K562 (cell line): ENCODE results near the gene TNIP1. TPM values are rescaled to one million over a fixed set of nuclear protein-coding genes. Genes with fewer than 3 reads are reported as not detected.

ENCODE experiments used
- EGR1 ChIP-seq: fragments of 450-650 bp; conservative IDR thresholded peaks from 2 replicates; pipeline ENCODE4 v1.6.1; 2017; ENCODE audit warnings: mild to moderate bottlenecking
- ELF4 ChIP-seq: fragments of 450-650 bp; formaldehyde crosslinking; IDR thresholded peaks from 2 replicates; pipeline ENCODE4 v1.4.0; 2022; ENCODE audit warnings: missing genetic modification characterization
- HDAC8 ChIP-seq: fragments of 450-650 bp; IDR thresholded peaks from 2 replicates; pipeline ENCODE4 v1.6.1; 2016; ENCODE audit warnings: mild to moderate bottlenecking, missing genetic modification characterization, moderate library complexity, missing compliant biosample characterization
- HMG20A ChIP-seq: fragments of 450-650 bp; formaldehyde crosslinking; conservative IDR thresholded peaks from 2 replicates; pipeline ENCODE4 v1.4.0; 2020; ENCODE audit warnings: mild to moderate bottlenecking, mixed read lengths
- JUND ChIP-seq, 2 experiments: IDR thresholded peaks; 2 replicates in 1 of 2; 3 replicates in 1 of 2; pipeline ENCODE4 v1.6.1; 2011; ENCODE audit warnings: borderline replicate concordance in 2 of 2, low read depth in 2 of 2, low read length in 2 of 2, improper control_type of control experiment in 1 of 2, missing biosample characterization in 1 of 2, missing genetic modification characterization in 1 of 2, missing genetic modification reagents in 1 of 2
- LCOR ChIP-seq: sonication (generic); formaldehyde crosslinking; IDR thresholded peaks from 2 replicates; pipeline ENCODE4 v1.8.0; 2022; ENCODE audit warnings: mild to moderate bottlenecking, missing genetic modification reagents
- MTA1 ChIP-seq: fragments of 450-650 bp; IDR thresholded peaks from 2 replicates; pipeline ENCODE4 v1.6.1; 2017; ENCODE audit warnings: borderline replicate concordance
- PRMT5 ChIP-seq: sonication (generic); formaldehyde crosslinking; IDR thresholded peaks from 2 replicates; pipeline ENCODE4 v1.5.0; 2020; ENCODE audit warnings: missing genetic modification reagents
- SRSF1 ChIP-seq: fragments of 200-400 bp; formaldehyde crosslinking; IDR thresholded peaks from 2 replicates; pipeline ENCODE4 v1.6.1; 2017; ENCODE audit warnings: mild to moderate bottlenecking, low read depth, low read length, moderate library complexity
- TBP ChIP-seq: optimal IDR thresholded peaks from 2 replicates; pipeline ENCODE3; 2011; ENCODE audit warnings: low read depth, low read length, improper control_type of control experiment
- ZBTB7A ChIP-seq: IDR thresholded peaks from 2 replicates; pipeline ENCODE4 v1.6.1; 2011; ENCODE audit warnings: low read depth, mild to moderate bottlenecking, low read length, moderate library complexity, borderline replicate concordance; ENCODE audit not compliant: control insufficient read depth
- ZFP30 ChIP-seq: fragments of 250-450 bp; sonication (Bioruptor Pico); IDR thresholded peaks from 2 replicates; pipeline ENCODE4 v1.8.0; 2022; ENCODE audit warnings: moderate library complexity, mild to moderate bottlenecking, inconsistent platforms, borderline replicate concordance
- ZNF274 ChIP-seq: IDR thresholded peaks from 2 replicates; pipeline ENCODE4 v1.6.1; 2011; ENCODE audit warnings: low read depth, mild to moderate bottlenecking, low read length, moderate library complexity, borderline replicate concordance
- polyA plus RNA-seq, 8 experiments: library from polyadenylated mRNA; depleted of rRNA in 4 of 8; stranded (reverse) in 5 of 8; unstranded in 3 of 8; fragments of >200 nt; fragmentation: Nextera tagmentation in 2 of 8; fragmentation: Illumina TruSeq in 1 of 8; extraction: Ambion mirVana in 2 of 8; extraction: Trizol in 1 of 8; gene quantifications; 2 replicates each; pipeline versions ENCODE4 v1.2.1 to v1.2.3, GENCODE V29; 2011 to 2014; ENCODE audit warnings: inconsistent platforms in 1 of 8, missing spikeins in 1 of 8
- total RNA-seq, 7 experiments: library from RNA; depleted of rRNA in 6 of 7; stranded (reverse); fragments of >200 nt in 6 of 7; fragmentation: Illumina TruSeq in 2 of 7; extraction: Trizol in 2 of 7; gene quantifications; 2 replicates each; pipeline versions ENCODE4 v1.2.1 to v1.2.3, GENCODE V29; 2011 to 2021; ENCODE audit warnings: low replicate concordance in 1 of 7
- TF ChIP-seq, protein P1 (sequence below): sonication (generic); formaldehyde crosslinking; IDR thresholded peaks from 2 replicates; pipeline ENCODE4 v1.9.0; 2022; ENCODE audit warnings: mild to moderate bottlenecking, missing genetic modification reagents
- TF ChIP-seq, protein P2 (sequence below): fragments of 450-650 bp; IDR thresholded peaks from 2 replicates; pipeline ENCODE4 v1.6.1; 2016; ENCODE audit warnings: mild to moderate bottlenecking
- TF ChIP-seq, protein P3 (sequence below): fragments of 450-650 bp; formaldehyde crosslinking; IDR thresholded peaks from 2 replicates; pipeline ENCODE4 v1.4.0; 2022; ENCODE audit warnings: missing genetic modification characterization
- TF ChIP-seq, protein P4 (sequence below): fragments of 450-650 bp; IDR thresholded peaks from one replicate; pipeline ENCODE4 v1.6.1; 2018; ENCODE audit warnings: mild to moderate bottlenecking, moderate library complexity; ENCODE audit not compliant: partially characterized antibody
- TF ChIP-seq, protein P5 (sequence below): fragments of 250-450 bp; sonication (Bioruptor Pico); IDR thresholded peaks from 2 replicates; pipeline ENCODE4 v1.4.0; 2020; ENCODE audit warnings: borderline replicate concordance

Gene TNIP1
- total and polyA plus RNA-seq, 9 of the 15 experiments (the other 6 are each of a cell fraction or from before 2014, with no cell fraction given), result 0.46 to 41.0 (median 24.6) TPM

DNA sequence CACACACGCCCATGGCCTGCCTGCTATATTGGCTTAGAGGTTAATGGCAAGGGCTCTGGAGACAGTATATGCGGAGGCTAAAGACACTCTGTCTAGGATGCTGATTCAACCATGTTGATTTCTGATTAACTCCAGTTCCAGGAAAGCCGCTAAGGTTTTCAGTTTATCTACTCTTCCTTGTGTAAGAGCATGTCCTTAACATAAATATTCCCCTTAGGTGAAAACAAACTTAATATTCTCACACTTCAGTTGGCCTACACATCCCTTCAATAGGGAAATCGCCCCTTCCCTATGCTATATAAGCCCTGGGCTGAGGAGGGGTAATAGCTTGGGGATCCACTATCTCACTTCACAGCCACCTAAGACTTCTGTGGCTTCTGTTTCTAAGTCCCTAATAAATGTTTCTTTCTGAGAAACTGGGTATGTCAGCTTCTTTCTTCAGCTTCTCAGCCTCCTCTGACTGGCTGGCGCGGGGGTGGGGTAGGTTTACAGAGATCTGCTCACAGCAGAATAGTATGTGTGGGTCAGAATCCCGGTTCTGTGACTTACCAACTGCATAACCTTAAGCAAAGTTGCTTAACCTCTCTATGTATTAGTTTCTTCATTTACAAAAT is 64.8 kb downstream of the TNIP1 start (continued):
- TF ChIP-seq, protein P1, sequence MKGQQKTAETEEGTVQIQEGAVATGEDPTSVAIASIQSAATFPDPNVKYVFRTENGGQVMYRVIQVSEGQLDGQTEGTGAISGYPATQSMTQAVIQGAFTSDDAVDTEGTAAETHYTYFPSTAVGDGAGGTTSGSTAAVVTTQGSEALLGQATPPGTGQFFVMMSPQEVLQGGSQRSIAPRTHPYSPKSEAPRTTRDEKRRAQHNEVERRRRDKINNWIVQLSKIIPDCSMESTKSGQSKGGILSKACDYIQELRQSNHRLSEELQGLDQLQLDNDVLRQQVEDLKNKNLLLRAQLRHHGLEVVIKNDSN (CRISPR knock-in tag), result no peak
- no peak for TF ChIP-seq SRSF1
- TF ChIP-seq ZFP30 (CRISPR knock-in tag), result no peak
- TF ChIP-seq, protein P2, sequence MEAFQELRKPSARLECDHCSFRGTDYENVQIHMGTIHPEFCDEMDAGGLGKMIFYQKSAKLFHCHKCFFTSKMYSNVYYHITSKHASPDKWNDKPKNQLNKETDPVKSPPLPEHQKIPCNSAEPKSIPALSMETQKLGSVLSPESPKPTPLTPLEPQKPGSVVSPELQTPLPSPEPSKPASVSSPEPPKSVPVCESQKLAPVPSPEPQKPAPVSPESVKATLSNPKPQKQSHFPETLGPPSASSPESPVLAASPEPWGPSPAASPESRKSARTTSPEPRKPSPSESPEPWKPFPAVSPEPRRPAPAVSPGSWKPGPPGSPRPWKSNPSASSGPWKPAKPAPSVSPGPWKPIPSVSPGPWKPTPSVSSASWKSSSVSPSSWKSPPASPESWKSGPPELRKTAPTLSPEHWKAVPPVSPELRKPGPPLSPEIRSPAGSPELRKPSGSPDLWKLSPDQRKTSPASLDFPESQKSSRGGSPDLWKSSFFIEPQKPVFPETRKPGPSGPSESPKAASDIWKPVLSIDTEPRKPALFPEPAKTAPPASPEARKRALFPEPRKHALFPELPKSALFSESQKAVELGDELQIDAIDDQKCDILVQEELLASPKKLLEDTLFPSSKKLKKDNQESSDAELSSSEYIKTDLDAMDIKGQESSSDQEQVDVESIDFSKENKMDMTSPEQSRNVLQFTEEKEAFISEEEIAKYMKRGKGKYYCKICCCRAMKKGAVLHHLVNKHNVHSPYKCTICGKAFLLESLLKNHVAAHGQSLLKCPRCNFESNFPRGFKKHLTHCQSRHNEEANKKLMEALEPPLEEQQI, result no peak
- no peak for TF ChIP-seq LCOR (CRISPR knock-in tag)
- peak; percentile 29 for TF ChIP-seq JUND (IDR thresholded peaks at IDR 0.05; ENCODE audit: borderline replicate concordance, low read depth, low read length)
- TF ChIP-seq JUND (tag; IDR thresholded peaks at IDR 0.05; ENCODE audit: borderline replicate concordance, low read depth, low read length), result peak; percentile 35; the same call in 1 of the 3 replicates
- TF ChIP-seq, protein P3, sequence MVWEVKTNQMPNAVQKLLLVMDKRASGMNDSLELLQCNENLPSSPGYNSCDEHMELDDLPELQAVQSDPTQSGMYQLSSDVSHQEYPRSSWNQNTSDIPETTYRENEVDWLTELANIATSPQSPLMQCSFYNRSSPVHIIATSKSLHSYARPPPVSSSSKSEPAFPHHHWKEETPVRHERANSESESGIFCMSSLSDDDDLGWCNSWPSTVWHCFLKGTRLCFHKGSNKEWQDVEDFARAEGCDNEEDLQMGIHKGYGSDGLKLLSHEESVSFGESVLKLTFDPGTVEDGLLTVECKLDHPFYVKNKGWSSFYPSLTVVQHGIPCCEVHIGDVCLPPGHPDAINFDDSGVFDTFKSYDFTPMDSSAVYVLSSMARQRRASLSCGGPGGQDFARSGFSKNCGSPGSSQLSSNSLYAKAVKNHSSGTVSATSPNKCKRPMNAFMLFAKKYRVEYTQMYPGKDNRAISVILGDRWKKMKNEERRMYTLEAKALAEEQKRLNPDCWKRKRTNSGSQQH (CRISPR knock-in tag), result no peak
- TF ChIP-seq HMG20A (CRISPR knock-in tag), result no peak
- no peak for TF ChIP-seq ZNF274
- TF ChIP-seq PRMT5, result no peak
- TF ChIP-seq TBP, result peak; percentile 28
- TF ChIP-seq, protein P4, sequence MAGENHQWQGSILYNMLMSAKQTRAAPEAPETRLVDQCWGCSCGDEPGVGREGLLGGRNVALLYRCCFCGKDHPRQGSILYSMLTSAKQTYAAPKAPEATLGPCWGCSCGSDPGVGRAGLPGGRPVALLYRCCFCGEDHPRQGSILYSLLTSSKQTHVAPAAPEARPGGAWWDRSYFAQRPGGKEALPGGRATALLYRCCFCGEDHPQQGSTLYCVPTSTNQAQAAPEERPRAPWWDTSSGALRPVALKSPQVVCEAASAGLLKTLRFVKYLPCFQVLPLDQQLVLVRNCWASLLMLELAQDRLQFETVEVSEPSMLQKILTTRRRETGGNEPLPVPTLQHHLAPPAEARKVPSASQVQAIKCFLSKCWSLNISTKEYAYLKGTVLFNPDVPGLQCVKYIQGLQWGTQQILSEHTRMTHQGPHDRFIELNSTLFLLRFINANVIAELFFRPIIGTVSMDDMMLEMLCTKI, result no peak
- TF ChIP-seq HDAC8 (tag), result no peak
- no peak for TF ChIP-seq ZBTB7A
- peak; percentile 75 for TF ChIP-seq EGR1
- TF ChIP-seq ELF4, result no peak
- no peak for TF ChIP-seq MTA1
- TF ChIP-seq, protein P5, sequence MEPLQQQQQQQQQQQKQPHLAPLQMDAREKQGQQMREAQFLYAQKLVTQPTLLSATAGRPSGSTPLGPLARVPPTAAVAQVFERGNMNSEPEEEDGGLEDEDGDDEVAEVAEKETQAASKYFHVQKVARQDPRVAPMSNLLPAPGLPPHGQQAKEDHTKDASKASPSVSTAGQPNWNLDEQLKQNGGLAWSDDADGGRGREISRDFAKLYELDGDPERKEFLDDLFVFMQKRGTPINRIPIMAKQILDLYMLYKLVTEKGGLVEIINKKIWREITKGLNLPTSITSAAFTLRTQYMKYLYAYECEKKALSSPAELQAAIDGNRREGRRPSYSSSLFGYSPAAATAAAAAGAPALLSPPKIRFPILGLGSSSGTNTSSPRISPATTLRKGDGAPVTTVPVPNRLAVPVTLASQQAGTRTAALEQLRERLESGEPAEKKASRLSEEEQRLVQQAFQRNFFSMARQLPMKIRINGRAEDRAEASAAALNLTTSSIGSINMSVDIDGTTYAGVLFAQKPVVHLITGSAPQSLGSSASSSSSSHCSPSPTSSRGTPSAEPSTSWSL (CRISPR knock-in tag), result no peak
